Stimulated activated CD8-positive, alpha-beta memory T cell treated with anti-CD3 and anti-CD28 coated beads, Interleukin-15, amount 100 ng/mL, for 1 hour (primary cell): Measurements from ENCODE around the gene ST7.
"Not testable (repeated sequence)": the region's sequence is repeated elsewhere in the genome, so short reads cannot be mapped to it uniquely, and the experiment has no call there.

ENCODE experiments used
- DNase-seq: peaks from one replicate; pipeline ENCODE4 v3.0.0-alpha.2; 2020; ENCODE audit warnings: low read depth

The ST7 gene

GRCh38 chr7:117030793-117031192 lies 77.5 kb downstream of the ST7 start:
- not testable (repeated sequence) for DNase-seq

DNA sequence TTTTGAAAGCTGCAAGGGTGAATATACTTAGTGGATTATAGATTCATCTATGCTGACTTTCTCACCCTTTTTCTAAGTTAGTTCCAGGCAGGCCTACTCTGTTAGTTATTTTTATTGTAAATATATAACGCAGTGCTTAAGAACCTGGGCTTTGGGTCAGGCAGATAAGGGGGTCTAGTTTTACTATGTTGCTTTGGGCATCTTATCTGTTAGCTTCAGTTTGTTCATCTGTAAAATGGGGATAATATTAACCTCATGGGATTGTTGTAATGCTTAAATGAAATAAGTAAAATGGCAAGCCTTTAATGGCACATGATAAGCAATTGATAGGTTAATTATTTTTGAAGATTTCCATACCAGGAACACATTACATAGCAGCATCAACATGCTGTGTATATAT lies 79.5 kb downstream of the ST7 start:
- no peak for DNase-seq

GRCh38 chr7:117034851-117035464 lies 81.7 kb downstream of the ST7 start:
- DNase-seq: no peak

GRCh38 chr7:117035465-117035862 lies 82.2 kb downstream of the ST7 start:
- no peak for DNase-seq

DNA sequence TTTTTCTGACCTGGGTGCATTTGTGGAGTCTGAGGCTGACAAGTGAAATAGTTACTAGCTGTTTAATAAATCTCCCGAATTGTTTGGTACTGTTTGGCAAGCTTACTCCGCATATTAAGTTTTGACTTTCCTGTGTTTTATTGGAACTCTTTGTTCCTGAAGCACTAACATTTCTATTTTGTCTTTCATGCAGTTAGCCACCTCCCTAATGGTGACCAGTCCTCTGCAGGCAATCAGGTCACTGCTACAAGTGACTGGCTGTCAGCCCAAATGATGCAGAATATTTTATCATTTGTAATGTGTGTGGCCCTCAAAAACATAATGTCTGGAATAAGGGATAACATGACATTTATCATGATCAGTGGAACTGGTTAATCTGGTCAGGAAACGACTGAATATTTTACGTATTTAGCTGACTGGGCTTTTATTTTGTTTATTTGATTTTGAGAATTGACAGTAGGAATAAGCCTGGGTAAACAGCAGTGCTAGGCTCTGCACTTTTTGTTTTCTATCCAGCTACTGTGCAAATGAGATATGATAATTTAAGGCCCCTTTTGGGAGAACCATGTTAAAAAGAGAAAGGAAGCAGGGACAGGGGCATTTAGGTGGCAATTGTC lies 82.9 kb downstream of the ST7 start:
- DNase-seq: no peak

- DNase-seq: no peak
These were observed 83.5 kb downstream of the ST7 start for GRCh38 chr7:117036836-117037235.

GRCh38 chr7:117038408-117038807 lies 85.1 kb downstream of the ST7 start:
- DNase-seq: no peak

DNA sequence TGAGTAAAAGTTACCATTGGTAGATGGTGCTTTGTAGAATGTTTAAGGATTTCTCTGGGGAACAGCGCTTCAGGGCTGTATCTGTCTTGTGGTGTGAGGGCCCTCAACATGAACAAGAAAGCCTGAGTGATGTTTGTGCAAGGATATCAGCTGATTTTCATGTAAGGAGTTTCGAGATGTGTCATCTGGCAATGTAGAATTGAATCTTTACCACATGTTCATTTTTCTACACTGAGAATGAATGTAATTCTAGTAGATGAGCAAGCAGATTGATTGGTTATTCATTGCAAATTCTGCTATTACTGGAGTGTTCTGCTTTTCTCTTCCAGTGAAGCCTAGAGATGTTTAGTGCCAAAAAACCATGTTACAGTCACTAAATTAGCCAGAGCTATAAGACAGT lies 87.7 kb downstream of the ST7 start:
- no peak for DNase-seq

DNA sequence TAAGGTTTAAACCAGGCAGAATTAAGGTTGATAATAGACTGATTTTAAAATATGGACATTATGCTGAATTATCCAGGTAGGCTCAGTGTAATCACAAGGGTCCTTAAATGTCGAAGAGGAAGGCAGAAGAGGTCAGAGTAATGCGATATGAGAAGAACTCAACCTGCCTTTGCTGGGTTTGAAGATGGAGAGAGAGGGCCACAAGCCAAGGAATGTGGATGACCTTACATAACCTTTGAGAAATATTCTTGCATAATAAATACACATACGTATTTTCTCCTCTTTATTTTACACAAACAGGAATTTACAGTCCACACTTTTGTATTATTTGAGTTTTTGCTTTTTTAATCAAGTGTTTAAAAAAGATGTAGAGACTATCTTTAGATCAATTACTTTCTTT lies 88.5 kb downstream of the ST7 start:
- no peak for DNase-seq

- no peak for DNase-seq
These were observed 90.0 kb downstream of the ST7 start for GRCh38 chr7:117043108-117043825.

GRCh38 chr7:117044664-117045063 lies 91.4 kb downstream of the ST7 start:
- DNase-seq: no peak

- no peak for DNase-seq
These were observed 92.8 kb downstream of the ST7 start for GRCh38 chr7:117045927-117046710.

- DNase-seq: no peak
These were observed 94.2 kb downstream of the ST7 start for GRCh38 chr7:117047496-117047895.

DNA sequence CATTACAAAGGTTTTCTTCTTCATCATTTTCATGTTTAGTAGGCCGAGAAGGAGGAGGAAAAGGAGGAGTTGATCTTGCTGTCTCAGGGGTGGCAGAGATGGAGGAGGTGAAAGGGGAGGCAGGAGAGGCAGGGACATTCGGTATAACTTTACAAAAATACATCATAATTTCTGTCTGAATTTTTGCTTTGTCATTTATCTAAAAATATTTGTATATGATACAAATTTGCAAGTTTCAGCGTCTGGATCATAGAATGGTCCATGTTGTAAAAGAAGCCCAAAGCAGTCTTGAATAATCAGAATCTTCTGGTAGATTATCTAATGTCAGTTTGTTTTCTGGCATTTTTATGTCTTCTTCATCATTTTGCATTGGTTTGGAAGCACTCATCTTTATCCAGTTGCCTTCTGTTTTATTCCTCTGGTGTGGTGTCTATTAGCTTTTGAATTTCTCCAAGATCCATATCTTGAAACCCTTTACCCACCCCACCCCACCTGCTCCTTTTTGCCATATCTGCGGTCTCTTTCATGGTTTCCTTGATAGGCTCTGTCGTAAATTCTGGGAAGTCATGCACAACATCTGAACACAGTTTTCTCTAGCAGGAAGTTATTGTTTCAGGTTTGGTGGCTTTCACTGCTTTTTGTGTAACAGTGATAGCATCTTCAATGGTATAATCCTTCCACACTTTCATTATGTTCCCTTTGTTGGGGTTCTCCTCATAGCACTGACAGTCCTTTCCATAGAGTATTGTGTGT lies 95.0 kb downstream of the ST7 start:
- DNase-seq: no peak

GRCh38 chr7:117048882-117049281 lies 95.6 kb downstream of the ST7 start:
- no peak for DNase-seq

DNA sequence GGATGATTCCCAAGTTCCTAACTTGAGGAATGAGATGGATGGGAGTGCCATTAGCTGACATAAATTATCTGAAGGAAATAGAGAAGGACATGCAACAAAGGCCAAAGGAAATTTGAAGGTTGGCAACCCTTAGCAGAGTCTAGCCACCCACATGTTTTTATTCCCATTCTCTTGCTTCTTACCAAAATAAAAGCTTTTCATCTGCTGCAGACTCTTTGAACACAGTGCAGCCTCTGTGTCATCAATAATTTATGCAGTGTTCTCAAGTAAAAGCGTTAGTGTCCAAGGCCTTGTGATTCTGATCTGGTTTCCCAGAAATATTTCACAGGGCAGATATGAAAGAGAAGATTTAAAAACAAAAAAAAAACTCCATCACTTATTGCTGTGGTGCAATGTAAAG lies 98.5 kb downstream of the ST7 start:
- DNase-seq: no peak

DNA sequence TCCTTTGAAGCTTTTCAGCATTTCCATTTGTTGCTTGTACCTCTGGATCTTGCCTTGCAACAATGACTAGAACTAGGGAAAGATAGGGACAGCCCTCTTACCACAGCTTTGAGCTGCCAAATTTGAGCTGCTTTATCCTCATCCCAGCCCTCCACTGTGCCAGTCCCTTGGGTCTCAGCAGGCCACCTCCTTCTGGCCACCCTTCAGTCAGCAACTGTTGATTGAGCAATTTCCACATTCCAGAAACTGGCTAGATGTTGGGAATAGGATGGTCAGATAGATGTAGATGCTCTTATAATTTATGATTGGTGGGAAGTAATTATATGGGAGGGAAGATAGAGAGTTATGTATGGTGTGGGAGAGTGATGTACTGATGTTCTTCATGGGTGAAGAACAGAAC lies 100.1 kb downstream of the ST7 start:
- DNase-seq: no peak

DNA sequence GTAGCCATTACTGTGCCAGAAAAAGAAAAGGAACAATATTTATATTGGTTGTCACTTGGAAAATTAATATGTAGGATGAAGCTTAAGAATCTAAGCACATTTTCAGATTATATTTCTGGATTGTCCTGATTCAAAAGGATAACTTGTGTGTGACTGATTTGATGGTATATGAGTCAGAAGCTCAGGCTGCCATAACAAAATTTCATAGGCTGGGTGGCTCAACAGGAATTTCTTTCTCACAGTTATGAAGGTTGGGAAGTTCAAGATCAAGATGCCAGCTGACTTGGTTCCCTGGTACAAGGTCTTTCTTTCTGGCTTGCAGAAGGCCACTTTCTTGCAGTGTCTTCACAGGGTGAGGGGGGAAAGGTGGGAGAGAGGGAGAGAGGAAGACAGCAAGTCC lies 108.5 kb downstream of the ST7 start:
- DNase-seq: no peak

DNA sequence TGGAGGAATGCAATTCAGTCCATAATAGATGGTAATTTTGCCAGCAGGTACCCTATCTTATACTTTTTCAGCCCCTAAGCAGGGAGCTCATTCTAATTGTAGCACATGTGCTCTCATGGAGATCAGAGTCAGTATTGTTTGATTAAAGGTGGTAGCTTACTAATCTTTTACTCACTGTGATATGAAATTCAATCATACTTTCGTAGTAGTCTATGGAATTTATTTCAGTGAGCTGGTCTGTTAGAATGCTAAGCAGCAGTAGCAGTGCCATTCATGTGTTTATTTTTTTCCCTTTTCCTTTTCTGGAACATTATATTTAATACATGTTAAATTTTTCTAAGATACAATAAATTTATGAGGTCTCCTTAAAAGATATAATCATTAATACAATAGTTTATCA lies 109.0 kb downstream of the ST7 start:
- DNase-seq: no peak

DNA sequence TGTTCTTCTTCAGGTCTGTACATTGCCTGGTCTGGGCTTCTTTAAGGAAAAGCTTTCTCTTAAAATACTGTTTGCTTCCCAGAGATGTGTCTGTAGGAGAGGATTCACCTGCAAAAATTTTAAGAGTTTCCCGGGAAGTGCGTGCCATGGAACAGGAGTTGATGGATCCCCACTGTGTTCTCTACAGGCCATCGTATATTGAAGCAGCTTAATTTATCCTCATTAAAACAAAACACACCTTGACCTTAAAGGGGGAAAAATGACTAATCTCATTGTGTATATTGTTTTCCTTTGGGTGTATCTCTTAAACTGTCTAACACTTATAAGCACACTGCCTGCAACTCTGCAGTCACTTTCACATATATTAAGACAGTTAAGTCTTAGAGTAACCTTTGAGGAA lies 111.4 kb downstream of the ST7 start:
- DNase-seq: no peak

DNA sequence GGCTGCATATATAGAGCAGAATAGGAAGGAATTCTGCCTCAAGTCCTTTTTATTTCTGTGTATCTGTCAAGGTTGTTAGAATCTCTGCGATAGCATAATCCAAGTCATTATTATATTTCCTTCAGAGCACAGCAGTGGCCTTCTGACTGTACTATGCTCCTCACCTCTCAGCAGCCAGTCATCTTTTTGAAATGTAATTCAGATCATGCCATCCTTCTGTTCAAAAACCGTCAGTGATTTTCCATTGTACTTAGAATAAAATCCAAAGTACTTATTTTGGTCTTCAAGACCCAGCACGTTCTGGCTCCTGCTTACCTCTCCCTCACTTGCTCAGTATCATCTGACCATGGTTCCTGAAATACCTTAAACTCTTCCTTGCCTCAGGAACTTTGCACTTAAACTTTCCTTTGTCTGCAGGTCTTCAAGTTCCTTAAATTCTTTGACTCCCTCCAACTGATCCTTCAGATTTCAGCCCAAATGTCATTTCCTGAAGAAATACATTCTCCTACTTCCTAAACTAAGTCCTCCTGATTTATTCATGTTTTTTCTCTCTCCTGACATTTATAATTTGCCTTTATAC lies 112.4 kb downstream of the ST7 start:
- DNase-seq: no peak

- DNase-seq: no peak
These were observed 113.4 kb downstream of the ST7 start for GRCh38 chr7:117066668-117067067.
